Stimulated activated CD4-positive, alpha-beta T cell treated with anti-CD3 and anti-CD28 coated beads, Interleukin-2, amount 100 ng/mL, for 48 hours (primary cell): ENCODE data around the gene ZNF423.

Experiments used
- DNase-seq, 2 donors: peaks; one replicate each; pipeline ENCODE4 v3.0.0-alpha.2; 2020

The ZNF423 gene

GRCh38 chr16:49617710-49618330 is 238.1 kb downstream of the ZNF423 start:
- no peak for DNase-seq

- DNase-seq = no peak
Observed at GRCh38 chr16:49617016-49617629, 238.8 kb downstream of the ZNF423 start.

GRCh38 chr16:49615576-49615975 is 240.3 kb downstream of the ZNF423 start:
- DNase-seq = no peak

GRCh38 chr16:49610983-49611382 is 244.9 kb downstream of the ZNF423 start:
- DNase-seq = no peak

GRCh38 chr16:49608779-49609178 is 247.1 kb downstream of the ZNF423 start:
- DNase-seq = no peak

- DNase-seq = no peak
Observed at GRCh38 chr16:49608098-49608497, 247.8 kb downstream of the ZNF423 start.

- no peak for DNase-seq
Observed at GRCh38 chr16:49605536-49606254, 250.2 kb downstream of the ZNF423 start.

GRCh38 chr16:49604602-49605001 is 251.3 kb downstream of the ZNF423 start:
- DNase-seq = no peak

- no peak for DNase-seq
Observed at GRCh38 chr16:49603956-49604355, 252.0 kb downstream of the ZNF423 start.

- DNase-seq = no peak
Observed at GRCh38 chr16:49602976-49603310, 253.0 kb downstream of the ZNF423 start.

- no peak for DNase-seq
Observed at GRCh38 chr16:49602201-49602975, 253.5 kb downstream of the ZNF423 start.

GRCh38 chr16:49601576-49601975 is 254.3 kb downstream of the ZNF423 start:
- DNase-seq = no peak

- no peak for DNase-seq
Observed at GRCh38 chr16:49600976-49601375, 254.9 kb downstream of the ZNF423 start.

GRCh38 chr16:49600536-49600935 is 255.4 kb downstream of the ZNF423 start:
- DNase-seq = no peak

GRCh38 chr16:49599704-49600103 is 256.2 kb downstream of the ZNF423 start:
- DNase-seq = no peak

GRCh38 chr16:49599281-49599680 is 256.6 kb downstream of the ZNF423 start:
- no peak for DNase-seq

- no peak for DNase-seq
Observed at GRCh38 chr16:49598383-49599170, 257.3 kb downstream of the ZNF423 start.

- no peak for DNase-seq
Observed at GRCh38 chr16:49597796-49598195, 258.1 kb downstream of the ZNF423 start.

- DNase-seq = no peak
Observed at GRCh38 chr16:49596648-49597291, 259.1 kb downstream of the ZNF423 start.

- DNase-seq = no peak
Observed at GRCh38 chr16:49596068-49596467, 259.8 kb downstream of the ZNF423 start.

- DNase-seq = no peak
Observed at GRCh38 chr16:49594685-49595498, 261.0 kb downstream of the ZNF423 start.
